K562 (cell line): ENCODE data around the gene CREB3L1. TPM values are rescaled to one million over a fixed set of nuclear protein-coding genes. Genes with fewer than 3 reads are reported as not detected.

ENCODE experiments used
- HDAC8 ChIP-seq: fragments of 450-650 bp; IDR thresholded peaks from 2 replicates; pipeline ENCODE4 v1.6.1; 2016; ENCODE audit warnings: mild to moderate bottlenecking, missing genetic modification characterization, moderate library complexity, missing compliant biosample characterization
- HOXB6 ChIP-seq: fragments of 250-450 bp; sonication (Bioruptor Pico); IDR thresholded peaks from 2 replicates; pipeline ENCODE4 v1.5.1; 2022; ENCODE audit warnings: mild to moderate bottlenecking, borderline replicate concordance
- LEF1 ChIP-seq: fragments of 450-650 bp; IDR thresholded peaks from 2 replicates; pipeline ENCODE4 v1.6.1; 2016; ENCODE audit warnings: mild to moderate bottlenecking
- MAZ ChIP-seq, 2 experiments: fragments of 450-650 bp in 1 of 2; sonication (generic) in 1 of 2; formaldehyde crosslinking; IDR thresholded peaks in 1 of 2; conservative IDR thresholded peaks in 1 of 2; 2 replicates each; pipeline versions ENCODE4 v1.4.0 to v1.5.0; 2020; ENCODE audit warnings: mild to moderate bottlenecking in 1 of 2, missing genetic modification reagents in 1 of 2
- NCOA1 ChIP-seq: fragments of 450-650 bp; IDR thresholded peaks from 2 replicates; pipeline ENCODE4 v1.6.1; 2016; ENCODE audit warnings: low read depth
- POLR2AphosphoS5 ChIP-seq: IDR thresholded peaks from 2 replicates; pipeline ENCODE4 v1.6.1; 2011; ENCODE audit warnings: mild to moderate bottlenecking, low read depth, low read length, moderate library complexity; ENCODE audit not compliant: control insufficient read depth, insufficient read depth
- RUNX1 ChIP-seq: sonication (generic); IDR thresholded peaks from 2 replicates; pipeline ENCODE4 v1.6.1; 2016; ENCODE audit warnings: antibody characterized with exemption, low read depth
- SMARCE1 ChIP-seq: fragments of 450-650 bp; IDR thresholded peaks from 2 replicates; pipeline ENCODE4 v1.7.1; 2016; ENCODE audit warnings: mild to moderate bottlenecking
- TCF3 ChIP-seq: sonication (generic); formaldehyde crosslinking; IDR thresholded peaks from 2 replicates; pipeline ENCODE4 v1.4.0; 2020; ENCODE audit warnings: mild to moderate bottlenecking, missing genetic modification reagents
- ZNF584 ChIP-seq: fragments of 200-800 bp; sonication (Bioruptor generic); IDR thresholded peaks from 2 replicates; pipeline ENCODE4 v1.6.1; 2016; ENCODE audit warnings: low read depth, mild to moderate bottlenecking, missing genetic modification characterization, missing compliant biosample characterization
- ZSCAN32 ChIP-seq: fragments of 450-650 bp; formaldehyde crosslinking; IDR thresholded peaks from 2 replicates; pipeline ENCODE4 v1.4.0; 2020; ENCODE audit warnings: mild to moderate bottlenecking, moderate library complexity
- polyA plus RNA-seq, 8 experiments: library from polyadenylated mRNA; depleted of rRNA in 4 of 8; stranded (reverse) in 5 of 8; unstranded in 3 of 8; fragments of >200 nt; fragmentation: Nextera tagmentation in 2 of 8; fragmentation: Illumina TruSeq in 1 of 8; extraction: Ambion mirVana in 2 of 8; extraction: Trizol in 1 of 8; gene quantifications; 2 replicates each; pipeline versions ENCODE4 v1.2.1 to v1.2.3, GENCODE V29; 2011 to 2014; ENCODE audit warnings: inconsistent platforms in 1 of 8, missing spikeins in 1 of 8
- total RNA-seq, 7 experiments: library from RNA; depleted of rRNA in 6 of 7; stranded (reverse); fragments of >200 nt in 6 of 7; fragmentation: Illumina TruSeq in 2 of 7; extraction: Trizol in 2 of 7; gene quantifications; 2 replicates each; pipeline versions ENCODE4 v1.2.1 to v1.2.3, GENCODE V29; 2011 to 2021; ENCODE audit warnings: low replicate concordance in 1 of 7
- TF ChIP-seq, protein P1 (sequence below): fragments of 450-650 bp; formaldehyde crosslinking; IDR thresholded peaks from 2 replicates; pipeline ENCODE4 v1.4.0; 2022; ENCODE audit warnings: mild to moderate bottlenecking, moderate library complexity
- TF ChIP-seq, protein P2 (sequence below): sonication (generic); formaldehyde crosslinking; IDR thresholded peaks from 2 replicates; pipeline ENCODE4 v1.8.0; 2022; ENCODE audit warnings: mild to moderate bottlenecking, missing genetic modification reagents
- TF ChIP-seq, protein P3 (sequence below), 2 experiments: fragments of 450-650 bp; conservative IDR thresholded peaks; 2 replicates each; pipeline ENCODE4 v1.6.1; 2017; ENCODE audit warnings: mild to moderate bottlenecking in 2 of 2, moderate library complexity in 2 of 2
- TF ChIP-seq, protein P4 (sequence below): sonication (generic); formaldehyde crosslinking; IDR thresholded peaks from 2 replicates; pipeline ENCODE4 v1.8.0; 2022; ENCODE audit warnings: missing genetic modification reagents, mild to moderate bottlenecking, moderate library complexity, borderline replicate concordance
- TF ChIP-seq, protein P5 (sequence below): fragments of 450-650 bp; IDR thresholded peaks from 2 replicates; pipeline ENCODE4 v1.6.1; 2016; ENCODE audit warnings: missing biosample characterization, missing genetic modification characterization

CREB3L1 gene
- total and polyA plus RNA-seq, 9 of the 15 experiments (the other 6 are each of a cell fraction or from before 2014, with no cell fraction given) = 1.2 to 27.6 (median 3.7) TPM

DNA sequence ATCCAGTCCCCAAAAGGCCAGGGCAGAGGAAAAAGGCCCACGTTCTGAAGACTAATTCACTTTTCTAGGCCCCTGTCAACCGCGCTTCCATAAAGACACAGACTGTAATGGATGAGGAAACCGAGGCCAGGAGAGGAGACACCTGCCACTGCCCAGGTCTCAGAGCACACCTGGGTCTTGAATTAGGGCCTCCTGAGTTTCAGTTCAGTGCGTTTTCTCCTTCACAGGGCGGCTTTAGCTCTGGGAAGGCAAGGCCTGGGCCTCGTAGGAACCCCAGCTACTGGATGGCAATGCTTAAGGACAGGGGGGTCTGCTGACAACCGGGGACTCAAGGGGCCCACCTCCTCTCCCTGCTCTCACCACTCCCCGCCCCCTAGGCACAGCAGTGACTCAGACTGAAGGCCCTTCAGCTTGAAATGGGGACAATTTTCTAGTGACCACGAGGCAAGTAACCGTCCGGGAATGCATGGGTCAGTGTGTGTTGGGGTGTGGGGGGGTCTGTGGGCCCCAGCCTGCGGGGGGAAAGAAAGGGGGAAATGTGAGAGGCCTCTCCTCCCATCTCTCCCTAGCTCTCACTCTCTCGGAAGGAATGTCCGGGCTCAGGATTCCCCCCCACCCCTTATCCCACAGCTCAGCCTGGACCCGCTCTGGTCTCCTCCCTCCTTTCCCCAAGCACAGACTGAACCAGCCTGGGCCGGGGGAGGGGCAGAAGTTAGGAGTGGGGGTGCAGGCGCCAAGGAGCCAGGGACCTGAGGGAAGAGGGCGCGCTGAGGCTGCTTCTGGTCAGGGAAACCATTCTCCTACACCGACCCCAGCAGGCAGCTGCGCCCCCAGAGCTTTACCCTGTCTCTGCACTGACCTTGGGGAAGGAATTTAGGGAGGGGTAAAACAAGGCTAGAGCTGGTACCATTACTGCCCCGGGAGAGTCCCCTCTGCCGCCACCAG, 17.2 kb downstream of the CREB3L1 start (continued):
- TF ChIP-seq, protein P1, sequence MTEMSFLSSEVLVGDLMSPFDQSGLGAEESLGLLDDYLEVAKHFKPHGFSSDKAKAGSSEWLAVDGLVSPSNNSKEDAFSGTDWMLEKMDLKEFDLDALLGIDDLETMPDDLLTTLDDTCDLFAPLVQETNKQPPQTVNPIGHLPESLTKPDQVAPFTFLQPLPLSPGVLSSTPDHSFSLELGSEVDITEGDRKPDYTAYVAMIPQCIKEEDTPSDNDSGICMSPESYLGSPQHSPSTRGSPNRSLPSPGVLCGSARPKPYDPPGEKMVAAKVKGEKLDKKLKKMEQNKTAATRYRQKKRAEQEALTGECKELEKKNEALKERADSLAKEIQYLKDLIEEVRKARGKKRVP (CRISPR knock-in tag) = no peak
- no peak for TF ChIP-seq ZNF584
- TF ChIP-seq MAZ (CRISPR knock-in tag; conservative IDR thresholded peaks at IDR 0.05 in 1 of 2, IDR thresholded peaks at IDR 0.05 in 1 of 2) = no peak; a peak in 1 of 4 replicates
- 0 out of 2 replicates have a peak, but pooled peaks have one; percentile 24 for TF ChIP-seq POLR2AphosphoS5
- TF ChIP-seq, protein P2, sequence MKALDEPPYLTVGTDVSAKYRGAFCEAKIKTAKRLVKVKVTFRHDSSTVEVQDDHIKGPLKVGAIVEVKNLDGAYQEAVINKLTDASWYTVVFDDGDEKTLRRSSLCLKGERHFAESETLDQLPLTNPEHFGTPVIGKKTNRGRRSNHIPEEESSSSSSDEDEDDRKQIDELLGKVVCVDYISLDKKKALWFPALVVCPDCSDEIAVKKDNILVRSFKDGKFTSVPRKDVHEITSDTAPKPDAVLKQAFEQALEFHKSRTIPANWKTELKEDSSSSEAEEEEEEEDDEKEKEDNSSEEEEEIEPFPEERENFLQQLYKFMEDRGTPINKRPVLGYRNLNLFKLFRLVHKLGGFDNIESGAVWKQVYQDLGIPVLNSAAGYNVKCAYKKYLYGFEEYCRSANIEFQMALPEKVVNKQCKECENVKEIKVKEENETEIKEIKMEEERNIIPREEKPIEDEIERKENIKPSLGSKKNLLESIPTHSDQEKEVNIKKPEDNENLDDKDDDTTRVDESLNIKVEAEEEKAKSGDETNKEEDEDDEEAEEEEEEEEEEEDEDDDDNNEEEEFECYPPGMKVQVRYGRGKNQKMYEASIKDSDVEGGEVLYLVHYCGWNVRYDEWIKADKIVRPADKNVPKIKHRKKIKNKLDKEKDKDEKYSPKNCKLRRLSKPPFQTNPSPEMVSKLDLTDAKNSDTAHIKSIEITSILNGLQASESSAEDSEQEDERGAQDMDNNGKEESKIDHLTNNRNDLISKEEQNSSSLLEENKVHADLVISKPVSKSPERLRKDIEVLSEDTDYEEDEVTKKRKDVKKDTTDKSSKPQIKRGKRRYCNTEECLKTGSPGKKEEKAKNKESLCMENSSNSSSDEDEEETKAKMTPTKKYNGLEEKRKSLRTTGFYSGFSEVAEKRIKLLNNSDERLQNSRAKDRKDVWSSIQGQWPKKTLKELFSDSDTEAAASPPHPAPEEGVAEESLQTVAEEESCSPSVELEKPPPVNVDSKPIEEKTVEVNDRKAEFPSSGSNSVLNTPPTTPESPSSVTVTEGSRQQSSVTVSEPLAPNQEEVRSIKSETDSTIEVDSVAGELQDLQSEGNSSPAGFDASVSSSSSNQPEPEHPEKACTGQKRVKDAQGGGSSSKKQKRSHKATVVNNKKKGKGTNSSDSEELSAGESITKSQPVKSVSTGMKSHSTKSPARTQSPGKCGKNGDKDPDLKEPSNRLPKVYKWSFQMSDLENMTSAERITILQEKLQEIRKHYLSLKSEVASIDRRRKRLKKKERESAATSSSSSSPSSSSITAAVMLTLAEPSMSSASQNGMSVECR (CRISPR knock-in tag) = no peak
- TF ChIP-seq TCF3 (CRISPR knock-in tag) = no peak
- TF ChIP-seq, protein P3, sequence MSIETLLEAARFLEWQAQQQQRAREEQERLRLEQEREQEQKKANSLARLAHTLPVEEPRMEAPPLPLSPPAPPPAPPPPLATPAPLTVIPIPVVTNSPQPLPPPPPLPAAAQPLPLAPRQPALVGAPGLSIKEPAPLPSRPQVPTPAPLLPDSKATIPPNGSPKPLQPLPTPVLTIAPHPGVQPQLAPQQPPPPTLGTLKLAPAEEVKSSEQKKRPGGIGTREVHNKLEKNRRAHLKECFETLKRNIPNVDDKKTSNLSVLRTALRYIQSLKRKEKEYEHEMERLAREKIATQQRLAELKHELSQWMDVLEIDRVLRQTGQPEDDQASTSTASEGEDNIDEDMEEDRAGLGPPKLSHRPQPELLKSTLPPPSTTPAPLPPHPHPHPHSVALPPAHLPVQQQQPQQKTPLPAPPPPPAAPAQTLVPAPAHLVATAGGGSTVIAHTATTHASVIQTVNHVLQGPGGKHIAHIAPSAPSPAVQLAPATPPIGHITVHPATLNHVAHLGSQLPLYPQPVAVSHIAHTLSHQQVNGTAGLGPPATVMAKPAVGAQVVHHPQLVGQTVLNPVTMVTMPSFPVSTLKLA (conservative IDR thresholded peaks at IDR 0.05) = peak in 1 of 2 experiments; percentile 43; a peak in 2 of 4 replicates
- TF ChIP-seq ZSCAN32 (CRISPR knock-in tag) = no peak
- TF ChIP-seq, protein P4, sequence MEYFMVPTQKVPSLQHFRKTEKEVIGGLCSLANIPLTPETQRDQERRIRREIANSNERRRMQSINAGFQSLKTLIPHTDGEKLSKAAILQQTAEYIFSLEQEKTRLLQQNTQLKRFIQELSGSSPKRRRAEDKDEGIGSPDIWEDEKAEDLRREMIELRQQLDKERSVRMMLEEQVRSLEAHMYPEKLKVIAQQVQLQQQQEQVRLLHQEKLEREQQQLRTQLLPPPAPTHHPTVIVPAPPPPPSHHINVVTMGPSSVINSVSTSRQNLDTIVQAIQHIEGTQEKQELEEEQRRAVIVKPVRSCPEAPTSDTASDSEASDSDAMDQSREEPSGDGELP = peak; percentile 36; the same call in 1 of the 2 replicates
- no peak for TF ChIP-seq RUNX1
- TF ChIP-seq, protein P5, sequence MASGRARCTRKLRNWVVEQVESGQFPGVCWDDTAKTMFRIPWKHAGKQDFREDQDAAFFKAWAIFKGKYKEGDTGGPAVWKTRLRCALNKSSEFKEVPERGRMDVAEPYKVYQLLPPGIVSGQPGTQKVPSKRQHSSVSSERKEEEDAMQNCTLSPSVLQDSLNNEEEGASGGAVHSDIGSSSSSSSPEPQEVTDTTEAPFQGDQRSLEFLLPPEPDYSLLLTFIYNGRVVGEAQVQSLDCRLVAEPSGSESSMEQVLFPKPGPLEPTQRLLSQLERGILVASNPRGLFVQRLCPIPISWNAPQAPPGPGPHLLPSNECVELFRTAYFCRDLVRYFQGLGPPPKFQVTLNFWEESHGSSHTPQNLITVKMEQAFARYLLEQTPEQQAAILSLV (tag) = no peak
- no peak for TF ChIP-seq SMARCE1
- TF ChIP-seq NCOA1 = no peak
- no peak for TF ChIP-seq HOXB6 (CRISPR knock-in tag)
- no peak for TF ChIP-seq HDAC8 (tag)
- no peak for TF ChIP-seq LEF1
